Left lung (tissue), 10 donors: Measurements from ENCODE around the gene H2BK1. TPM values are rescaled to one million over a fixed set of nuclear protein-coding genes. Genes with fewer than 3 reads are reported as not detected.
A peak's percentile ranks its signal among the peaks of the same experiment; 100 is the strongest.

ENCODE experiments used
- ATAC-seq: fragments of 200-7000 bp; cut with Tn5 transposase; one replicate; pipeline ENCODE4 v1.9.1; 2020; ENCODE audit warnings: moderate library complexity
- DNase-seq, 4 donors: peaks; one replicate each; pipeline ENCODE4 v3.0.0-alpha.2; 2013 to 2020
- H3K27ac ChIP-seq, 2 donors: fragments of 200-600 bp; sonication (generic) in 1 of 2; one replicate each; pipeline versions ENCODE4 v1.5.0 to v1.8.0; 2020 to 2021
- H3K27me3 ChIP-seq, 2 donors: fragments of 200-600 bp; sonication (generic) in 1 of 2; one replicate each; pipeline versions ENCODE4 v1.5.0 to v1.8.0; 2020 to 2021
- H3K36me3 ChIP-seq, 2 donors: fragments of 200-600 bp; sonication (generic) in 1 of 2; one replicate each; pipeline versions ENCODE4 v1.5.0 to v1.8.0; 2020 to 2021
- H3K4me1 ChIP-seq, 2 donors: fragments of 200-600 bp; one replicate each; pipeline ENCODE4 v1.8.0; 2021
- H3K4me3 ChIP-seq, 2 donors: fragments of 200-600 bp; sonication (generic) in 1 of 2; one replicate each; pipeline versions ENCODE4 v1.5.0 to v1.8.0; 2020 to 2021; ENCODE audit warnings: mild to moderate bottlenecking in 1 of 2
- H3K9me3 ChIP-seq, 2 donors: fragments of 200-600 bp; sonication (generic) in 1 of 2; one replicate each; pipeline versions ENCODE4 v1.5.0 to v1.8.0; 2020 to 2021
- CTCF ChIP-seq, 2 donors: fragments of 200-600 bp; sonication (generic) in 1 of 2; IDR thresholded peaks; one replicate each; pipeline versions ENCODE4 v1.5.0 to v1.8.0; 2021; ENCODE audit warnings: antibody characterized with exemption in 2 of 2
- intact Hi-C, 2 donors: fragments of 100-400 bp; cut with DNase I; formaldehyde crosslinking; loops; one replicate each; pipeline versions ENCODE4 v1.11.2 to v1.14.2; 2022
- polyA plus RNA-seq, 6 donors: library from polyadenylated mRNA; unstranded; fragments of 120-200 nt; gene quantifications; one replicate each; pipeline ENCODE4 v1.2.1, GENCODE V29; 2013; ENCODE audit not compliant: insufficient read length in 6 of 6
- total RNA-seq, 2 donors: library from RNA; stranded (reverse); fragmentation: NEBNext Ultra II Directional; extraction: Animal tissue kit (Norgen Biotek cat#: 25700); gene quantifications; one replicate each; pipeline ENCODE4 v1.2.1, GENCODE V29; 2021
- donor health status: DM: no; HTN: yes; CAD: no.
- donor health status: DM: no; HTN: no; CAD: no.

Gene H2BK1
- total and polyA plus RNA-seq, 8 donors = not detected

- ATAC-seq (peak; percentile 75), DNase-seq (peak in 2 of 4 donors; percentile 33 to 85)
- Histone ChIP-seq H3K4me3 (peak overlapping the region; percentile 31 to 33), H3K27ac (no peak overlapping the region), H3K4me1 (peaks cover 11 to 19% of the 10 kb centered on the region in 2 donors), H3K27me3 (peaks cover 55 to 98% of the 10 kb centered on the region in 2 donors), H3K36me3 (no peaks in the 10 kb centered on the region), H3K9me3 (no peaks in the 10 kb centered on the region)
- intact Hi-C loops = no loop called here
- TF ChIP-seq CTCF (IDR thresholded peaks at IDR 0.05) = peak; percentile 64 to 68
These were observed 42.1 kb downstream of the H2BK1 start for GRCh38 chr7:151168003-151168786.

GRCh38 chr7:151167197-151167961 lies 42.9 kb downstream of the H2BK1 start, which contains the start of gene GBX1:
GBX1 (minus strand) TSS chr7:151167694; CDS start chr7:151167548, 146 bp downstream.
- intact Hi-C loops = no loop called here
- TF ChIP-seq CTCF (IDR thresholded peaks at IDR 0.05) = no peak
- Histone ChIP-seq H3K27ac (no peak within 1 kb of the TSS), H3K9me3 (no peaks in the 10 kb centered on the region), H3K36me3 (no peaks in the 10 kb centered on the region), H3K4me3 (peak within 1 kb of the TSS; percentile 31 to 33), H3K4me1 (peaks cover 11 to 19% of the 10 kb centered on the region in 2 donors), H3K27me3 (peaks cover 55 to 99% of the 10 kb centered on the region in 2 donors)
- DNase-seq (peak in 2 of 4 donors; percentile 50 to 83), ATAC-seq (peak; percentile 52)

GRCh38 chr7:151166629-151167196 lies 43.6 kb downstream of the H2BK1 start:
- ATAC-seq = no peak
- intact Hi-C loops = no loop called here
- peaks cover 11 to 19% of the 10 kb centered on the region in 2 donors for H3K4me1 ChIP-seq
- no peak for TF ChIP-seq CTCF (IDR thresholded peaks at IDR 0.05)
- H3K27me3 ChIP-seq = peaks cover 55 to 92% of the 10 kb centered on the region in 2 donors
- no peak overlapping the region for H3K27ac ChIP-seq
- peak overlapping the region; percentile 31 to 33 for H3K4me3 ChIP-seq
- no peaks in the 10 kb centered on the region for H3K9me3 ChIP-seq
- no peaks in the 10 kb centered on the region for H3K36me3 ChIP-seq
- DNase-seq = no peak

GRCh38 chr7:151161757-151162156 lies 48.5 kb downstream of the H2BK1 start:
- Histone ChIP-seq H3K4me1 (peaks cover 2% of the 10 kb centered on the region in 2 donors), H3K27me3 (peaks cover 24 to 65% of the 10 kb centered on the region in 2 donors), H3K27ac (no peak overlapping the region), H3K9me3 (no peaks in the 10 kb centered on the region), H3K4me3 (no peak overlapping the region), H3K36me3 (no peaks in the 10 kb centered on the region)
- DNase-seq (no peak), ATAC-seq (no peak)
- intact Hi-C loops = no loop called here
- TF ChIP-seq CTCF (IDR thresholded peaks at IDR 0.05) = no peak

Other genes starting within 250 kb of the H2BK1 start
- gene KCNH2, start 232.2 kb downstream of the H2BK1 start, total RNA-seq = 1 to 10 TPM in 1 of 2 donors, under 1 TPM in 1; 0.82 to 1.3 TPM
- 1 to 10 TPM; 2.8 to 5.3 (median 4.3) TPM for gene KCNH2, start 232.2 kb downstream of the H2BK1 start, polyA plus RNA-seq
- 10 to 100 TPM; 12.1 to 21.8 TPM for gene NOS3, start 219.5 kb downstream of the H2BK1 start, total RNA-seq
- 10 to 100 TPM in 2 of 6 donors, 1 to 10 TPM in 4; 7.5 to 11.3 (median 9.7) TPM for gene NOS3, start 219.5 kb downstream of the H2BK1 start, polyA plus RNA-seq
- gene ATG9B, start 186.0 kb downstream of the H2BK1 start, total RNA-seq = under 1 TPM; 0.68 to 0.70 TPM
- gene ATG9B, start 186.0 kb downstream of the H2BK1 start, polyA plus RNA-seq = 1 to 10 TPM; 3.4 to 7.1 (median 3.8) TPM
- 10 to 100 TPM; 47.5 to 52.1 TPM for gene ABCB8, start 182.0 kb downstream of the H2BK1 start, total RNA-seq
- gene ABCB8, start 182.0 kb downstream of the H2BK1 start, polyA plus RNA-seq = 10 to 100 TPM; 20.5 to 32.8 (median 22.4) TPM
- 1 to 10 TPM; 2.7 to 3.5 TPM for gene ASIC3, start 162.0 kb downstream of the H2BK1 start, total RNA-seq
- 1 to 10 TPM; 2.3 to 6.0 (median 3.4) TPM for gene ASIC3, start 162.0 kb downstream of the H2BK1 start, polyA plus RNA-seq
- 10 to 100 TPM; 15.6 to 17.1 TPM for gene CDK5, start 152.6 kb downstream of the H2BK1 start, total RNA-seq
- 10 to 100 TPM; 13.8 to 15.7 (median 14.3) TPM for gene CDK5, start 152.6 kb downstream of the H2BK1 start, polyA plus RNA-seq
- 100 to 1,000 TPM; 191 to 205 TPM for gene SLC4A2, start 150.9 kb downstream of the H2BK1 start, total RNA-seq
- 100 to 1,000 TPM in 3 of 6 donors, 10 to 100 TPM in 3; 81.7 to 134 (median 100) TPM for gene SLC4A2, start 150.9 kb downstream of the H2BK1 start, polyA plus RNA-seq
- 10 to 100 TPM; 63.5 to 65.7 TPM for gene FASTK, start 129.7 kb downstream of the H2BK1 start, total RNA-seq
- 10 to 100 TPM; 38.2 to 60.7 (median 48.3) TPM for gene FASTK, start 129.7 kb downstream of the H2BK1 start, polyA plus RNA-seq
- 10 to 100 TPM; 39.6 to 49.1 TPM for gene TMUB1, start 127.0 kb downstream of the H2BK1 start, total RNA-seq
- 10 to 100 TPM; 21.2 to 30.9 (median 23.0) TPM for gene TMUB1, start 127.0 kb downstream of the H2BK1 start, polyA plus RNA-seq
- 100 to 1,000 TPM; 161 to 167 TPM for gene AGAP3, start 124.0 kb downstream of the H2BK1 start, total RNA-seq
- gene AGAP3, start 124.0 kb downstream of the H2BK1 start, polyA plus RNA-seq = 100 to 1,000 TPM in 2 of 6 donors, 10 to 100 TPM in 4; 83.3 to 103 (median 98.7) TPM
- gene GBX1, start 42.8 kb downstream of the H2BK1 start, total RNA-seq = not detected
- gene GBX1, start 42.8 kb downstream of the H2BK1 start, polyA plus RNA-seq = under 1 TPM in 3 of 6 donors, not detected in 3; 0.24 to 0.42 (median 0.28) TPM
- not detected for gene ASB10, start 23.2 kb downstream of the H2BK1 start, total RNA-seq
- gene ASB10, start 23.2 kb downstream of the H2BK1 start, polyA plus RNA-seq = not detected
- gene ABCF2, start 16.7 kb upstream of the H2BK1 start, total RNA-seq = 10 to 100 TPM; 27.1 to 40.6 TPM
- gene ABCF2, start 16.7 kb upstream of the H2BK1 start, polyA plus RNA-seq = 10 to 100 TPM; 20.3 to 31.6 (median 24.1) TPM
- 10 to 100 TPM; 44.0 to 53.8 TPM for gene CHPF2, start 22.0 kb upstream of the H2BK1 start, total RNA-seq
- gene CHPF2, start 22.0 kb upstream of the H2BK1 start, polyA plus RNA-seq = 10 to 100 TPM; 18.1 to 30.9 (median 21.5) TPM
- gene SMARCD3, start 38.2 kb upstream of the H2BK1 start, total RNA-seq = 10 to 100 TPM; 45.5 to 49.4 TPM
- gene SMARCD3, start 38.2 kb upstream of the H2BK1 start, polyA plus RNA-seq = 100 to 1,000 TPM in 4 of 6 donors, 10 to 100 TPM in 2; 86.2 to 130 (median 107) TPM
- 10 to 100 TPM; 40.9 to 42.4 TPM for gene NUB1, start 131.3 kb upstream of the H2BK1 start, total RNA-seq
- gene NUB1, start 131.3 kb upstream of the H2BK1 start, polyA plus RNA-seq = 10 to 100 TPM; 68.3 to 81.8 (median 73.8) TPM
- 1 to 10 TPM in 1 of 2 donors, under 1 TPM in 1; 0.85 to 1.1 TPM for gene WDR86, start 199.6 kb upstream of the H2BK1 start, total RNA-seq
- gene WDR86, start 199.6 kb upstream of the H2BK1 start, polyA plus RNA-seq = 10 to 100 TPM; 16.5 to 24.1 (median 21.8) TPM
- not detected for gene CRYGN, start 229.7 kb upstream of the H2BK1 start, total RNA-seq
- under 1 TPM; 0.34 to 0.75 (median 0.56) TPM for gene CRYGN, start 229.7 kb upstream of the H2BK1 start, polyA plus RNA-seq